ENCODE results near the gene IL17B. TPM values are rescaled to one million over a fixed set of nuclear protein-coding genes. Genes with fewer than 3 reads are reported as not detected.

Gene IL17B
- total and polyA plus RNA-seq, 9 of the 15 experiments (the other 6 are each of a cell fraction or from before 2014, with no cell fraction given): 0.28 to 2.6 (median 0.53) TPM; not detected in 2

DNA sequence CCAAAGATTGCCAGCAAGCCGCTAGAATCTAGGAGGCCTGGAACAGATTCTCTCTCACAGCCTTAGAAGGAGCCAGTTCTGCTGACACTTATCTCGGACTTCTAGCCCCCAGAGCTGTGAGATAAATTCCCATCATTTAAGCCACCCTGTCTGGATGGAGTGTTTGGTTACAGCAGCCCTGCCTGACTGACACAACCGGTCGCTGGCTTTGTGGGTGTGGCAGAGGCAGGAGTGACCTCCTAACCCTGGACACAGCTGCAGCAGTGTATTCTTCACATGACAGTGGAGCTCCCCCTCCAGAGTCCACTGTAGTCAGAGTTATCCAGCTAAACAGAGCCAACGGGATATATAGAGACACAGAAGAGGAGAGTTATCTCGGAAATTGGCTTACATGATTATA is 21.2 kb upstream of the IL17B start (continued):
- TF ChIP-seq CREB5 (CRISPR knock-in tag; IDR thresholded peaks at IDR 0.05) (no peak), HEY1 (CRISPR knock-in tag; IDR thresholded peaks at IDR 0.05; ENCODE audit: borderline replicate concordance) (no peak), ETV6 (IDR thresholded peaks at IDR 0.05; ENCODE audit: borderline replicate concordance in 1 of 2, low read depth in 2 of 2, low read length in 1 of 2) (no peak), ETV6 (CRISPR knock-in tag; IDR thresholded peaks at IDR 0.05; ENCODE audit: borderline replicate concordance) (no peak), MAZ (CRISPR knock-in tag; conservative IDR thresholded peaks at IDR 0.05 in 1 of 2, IDR thresholded peaks at IDR 0.05 in 1 of 2) (0 out of 4 replicates have a peak, but pooled peaks of 1 of the 2 experiments have one; percentile 12), SMARCA5 (IDR thresholded peaks at IDR 0.05) (no peak), ZKSCAN3 (CRISPR knock-in tag; IDR thresholded peaks at IDR 0.05) (no peak), ZNF77 (CRISPR knock-in tag; IDR thresholded peaks at IDR 0.05) (no peak), KDM5B (IDR thresholded peaks at IDR 0.05; ENCODE audit: insufficient replicate concordance, low read depth, low read length) (no peak), NEUROD1 (IDR thresholded peaks at IDR 0.05; ENCODE audit: borderline replicate concordance, low read depth, low read length, partially characterized antibody) (no peak), JUN (IDR thresholded peaks at IDR 0.05; ENCODE audit: borderline replicate concordance, low read depth, low read length) (0 out of 2 replicates have a peak, but pooled peaks have one; percentile 18), JUN (CRISPR knock-in tag; IDR thresholded peaks at IDR 0.05; ENCODE audit: borderline replicate concordance) (no peak), FOXK2 (conservative IDR thresholded peaks at IDR 0.05 in 1 of 2, IDR thresholded peaks at IDR 0.05 in 1 of 2; ENCODE audit: low read depth in 2 of 2) (0 out of 4 replicates have a peak, but pooled peaks of 1 of the 2 experiments have one; percentile 23), ZNF3 (CRISPR knock-in tag; IDR thresholded peaks at IDR 0.05) (no peak), POLR3G (IDR thresholded peaks at IDR 0.05; ENCODE audit: extremely low read depth, insufficient read length, insufficient replicate concordance) (no peak), THAP7 (CRISPR knock-in tag; IDR thresholded peaks at IDR 0.05) (no peak), NFXL1 (CRISPR knock-in tag; IDR thresholded peaks at IDR 0.05) (no peak), HNRNPH1 (optimal IDR thresholded peaks at IDR 0.05; ENCODE audit: low read depth, low read length) (no peak), HSF4 (CRISPR knock-in tag; IDR thresholded peaks at IDR 0.05; ENCODE audit: borderline replicate concordance) (no peak), TCF3 (CRISPR knock-in tag; IDR thresholded peaks at IDR 0.05) (peak; percentile 59), SAFB (IDR thresholded peaks at IDR 0.05; ENCODE audit: borderline replicate concordance, low read depth, low read length) (no peak), ZNF583 (CRISPR knock-in tag; IDR thresholded peaks at IDR 0.05) (no peak), TFAP4 (CRISPR knock-in tag; IDR thresholded peaks at IDR 0.05; ENCODE audit: borderline replicate concordance) (peak; percentile 93), TARDBP (IDR thresholded peaks at IDR 0.05) (no peak), FOXM1 (IDR thresholded peaks at IDR 0.05; ENCODE audit: low read depth) (no peak), FOXM1 (CRISPR knock-in tag; IDR thresholded peaks at IDR 0.05; ENCODE audit: low read depth) (no peak)
- TF ChIP-seq, protein P1, sequence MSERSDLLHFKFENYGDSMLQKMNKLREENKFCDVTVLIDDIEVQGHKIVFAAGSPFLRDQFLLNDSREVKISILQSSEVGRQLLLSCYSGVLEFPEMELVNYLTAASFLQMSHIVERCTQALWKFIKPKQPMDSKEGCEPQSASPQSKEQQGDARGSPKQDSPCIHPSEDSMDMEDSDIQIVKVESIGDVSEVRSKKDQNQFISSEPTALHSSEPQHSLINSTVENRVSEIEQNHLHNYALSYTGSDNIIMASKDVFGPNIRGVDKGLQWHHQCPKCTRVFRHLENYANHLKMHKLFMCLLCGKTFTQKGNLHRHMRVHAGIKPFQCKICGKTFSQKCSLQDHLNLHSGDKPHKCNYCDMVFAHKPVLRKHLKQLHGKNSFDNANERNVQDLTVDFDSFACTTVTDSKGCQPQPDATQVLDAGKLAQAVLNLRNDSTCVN (CRISPR knock-in tag; IDR thresholded peaks at IDR 0.05): no peak

All from K562 (cell line).